Spleen (tissue), 7 donors: ENCODE measurements around the gene ZNF837.

Experiments
- CTCF ChIP-seq, 11 experiments: fragments of 200-600 bp in 7 of 11; fragments of 450-650 bp in 4 of 11; sonication (generic) in 4 of 11; IDR thresholded peaks in 8 of 11; conservative IDR thresholded peaks in 3 of 11; 1 replicate in 7 of 11; 2 replicates in 4 of 11; pipeline versions ENCODE4 v1.4.0 to v1.8.0; 2016 to 2021; ENCODE audit warnings: antibody characterized with exemption in 11 of 11, inconsistent platforms in 4 of 11, mild to moderate bottlenecking in 1 of 11
- POLR2A ChIP-seq, 3 donors: fragments of 450-650 bp; IDR thresholded peaks; one replicate each; pipeline ENCODE4 v1.5.1; 2017; ENCODE audit warnings: antibody characterized with exemption in 3 of 3, mild to moderate bottlenecking in 1 of 3
- POLR2AphosphoS5 ChIP-seq, 3 donors: sonication (generic); formaldehyde crosslinking; IDR thresholded peaks; one replicate each; pipeline ENCODE4 v1.5.1; 2017; ENCODE audit warnings: antibody characterized with exemption in 3 of 3
- donor health status: DM: no; HTN: no; CAD: no; lungs with moderate emphysema.
- donor health status: DM: no; HTN: no; CAD: no.
- donor health status: DM: no; HTN: no; CAD: no.

GRCh38 chr19:58356766-58357480 lies 23.9 kb downstream of the ZNF837 start:
- TF ChIP-seq POLR2AphosphoS5 (IDR thresholded peaks at IDR 0.05) (peak in 2 of 3 donors; percentile 3 to 6), POLR2A (IDR thresholded peaks at IDR 0.05) (no peak), CTCF (IDR thresholded peaks at IDR 0.05 in 8 of 11, conservative IDR thresholded peaks at IDR 0.05 in 3 of 11) (no peak)
